SH-SY5Y (cell line): ENCODE measurements around the gene HLF.

Experiments used
- GATA2 ChIP-seq: IDR thresholded peaks from 2 replicates; pipeline ENCODE4 v1.6.1; 2011; ENCODE audit warnings: mild to moderate bottlenecking, low read depth, low read length
- GATA3 ChIP-seq: IDR thresholded peaks from 2 replicates; pipeline ENCODE4 v1.6.1; 2011; ENCODE audit warnings: low read depth, mild to moderate bottlenecking, low read length, moderate library complexity

HLF gene

DNA sequence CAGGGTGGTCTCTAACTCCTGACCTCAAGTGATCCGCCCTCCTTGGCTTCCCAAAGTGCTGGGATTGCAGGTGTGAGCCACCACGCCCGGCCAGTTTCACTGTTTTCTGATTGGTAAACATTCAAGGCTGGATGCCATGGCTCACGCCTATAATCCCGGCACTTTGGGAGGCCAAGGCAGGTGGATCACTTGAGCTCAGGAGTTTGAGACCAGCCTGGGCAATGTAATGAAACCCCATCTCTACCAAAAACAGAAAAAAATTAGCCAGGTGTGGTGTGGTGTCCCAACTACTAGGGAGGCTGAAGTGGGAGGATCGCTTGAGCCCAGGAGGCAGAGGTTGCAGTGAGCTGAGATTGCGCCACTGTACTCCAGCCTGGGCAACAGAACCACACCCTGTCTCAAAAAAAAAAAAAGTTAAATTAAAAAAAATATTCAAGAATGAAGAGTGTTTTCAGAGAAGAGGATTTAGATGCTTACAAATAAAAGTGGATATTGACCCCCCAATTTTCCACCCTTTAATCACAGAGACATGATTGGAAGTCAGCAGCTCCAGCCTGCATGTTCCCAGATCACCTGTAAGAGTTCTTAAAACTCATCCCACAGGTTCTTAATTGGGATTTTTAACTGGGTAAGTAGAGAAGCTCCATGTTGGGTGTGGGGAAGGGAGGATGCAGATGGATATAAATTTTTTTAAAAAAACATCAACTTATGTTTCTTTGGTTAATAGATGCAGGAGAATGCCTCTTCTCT, 23.8 kb downstream of the HLF start:
- TF ChIP-seq GATA3, result no peak
- TF ChIP-seq GATA2, result no peak

DNA sequence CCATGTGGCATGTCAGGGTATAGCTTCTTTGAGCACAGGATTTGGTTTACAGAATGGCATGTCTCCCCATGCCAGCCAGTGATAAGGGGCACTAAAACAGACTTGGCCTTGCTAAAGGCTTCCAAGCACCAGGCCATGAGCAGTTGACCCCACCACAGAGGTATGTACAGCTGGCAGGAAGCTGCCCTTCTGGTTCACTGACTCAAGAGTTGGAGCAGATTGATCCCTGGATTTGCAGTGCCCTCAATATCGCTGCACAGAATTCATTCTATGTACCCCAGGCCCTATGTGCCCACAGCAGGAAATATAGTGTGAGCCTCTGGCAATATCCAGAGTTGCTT, 24.3 kb downstream of the HLF start:
- TF ChIP-seq GATA2 (no peak), GATA3 (no peak)

DNA sequence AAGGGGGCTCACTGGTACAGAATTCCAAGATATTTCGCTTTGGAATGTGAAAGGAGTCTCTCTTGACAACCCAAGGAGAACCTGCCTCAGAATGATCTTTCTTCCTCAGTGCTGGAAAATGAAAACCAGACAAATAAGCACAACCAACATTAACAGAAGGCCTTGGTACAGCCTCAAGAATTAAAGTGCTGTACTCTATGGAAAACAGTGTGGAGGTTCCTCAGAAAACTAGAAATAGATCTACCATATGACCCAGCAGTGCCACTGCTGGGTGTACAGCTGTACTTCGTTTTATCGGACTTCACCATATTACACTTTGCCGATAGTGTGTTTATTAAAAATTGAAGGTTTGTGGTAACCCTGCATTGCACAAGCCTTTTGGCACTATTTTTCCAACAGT, 25.2 kb downstream of the HLF start:
- TF ChIP-seq GATA2 (no peak), GATA3 (no peak)

DNA sequence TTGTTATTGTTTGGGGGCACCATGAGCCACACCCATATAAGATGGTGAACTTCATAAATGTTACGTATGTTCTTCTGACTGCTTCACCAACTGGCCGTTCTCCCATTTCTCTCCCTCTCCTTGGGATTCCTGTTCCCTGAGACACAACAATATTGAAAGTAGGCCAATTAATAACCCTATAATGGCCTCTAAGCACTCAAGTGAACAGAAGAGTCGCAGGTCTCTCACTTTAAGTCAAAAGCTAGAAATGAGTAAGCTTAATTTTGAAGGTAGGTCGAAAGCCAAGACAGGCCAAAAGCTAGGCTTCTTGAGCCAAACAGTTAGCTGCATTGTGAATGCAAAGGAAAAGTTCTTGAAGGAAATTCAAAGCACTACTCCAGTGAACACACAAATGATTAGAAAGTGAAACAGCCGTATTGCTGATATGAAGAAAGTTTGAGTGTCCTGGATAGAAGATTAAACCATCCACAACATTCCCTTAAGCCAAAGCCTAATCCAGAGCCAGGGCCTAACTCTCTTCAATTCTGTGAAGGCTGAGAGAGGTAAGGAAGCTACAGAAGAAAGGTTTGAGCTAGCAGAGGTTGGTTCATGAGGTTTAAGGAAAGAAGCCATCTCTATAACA, 25.8 kb downstream of the HLF start:
- no peak for TF ChIP-seq GATA3
- no peak for TF ChIP-seq GATA2

DNA sequence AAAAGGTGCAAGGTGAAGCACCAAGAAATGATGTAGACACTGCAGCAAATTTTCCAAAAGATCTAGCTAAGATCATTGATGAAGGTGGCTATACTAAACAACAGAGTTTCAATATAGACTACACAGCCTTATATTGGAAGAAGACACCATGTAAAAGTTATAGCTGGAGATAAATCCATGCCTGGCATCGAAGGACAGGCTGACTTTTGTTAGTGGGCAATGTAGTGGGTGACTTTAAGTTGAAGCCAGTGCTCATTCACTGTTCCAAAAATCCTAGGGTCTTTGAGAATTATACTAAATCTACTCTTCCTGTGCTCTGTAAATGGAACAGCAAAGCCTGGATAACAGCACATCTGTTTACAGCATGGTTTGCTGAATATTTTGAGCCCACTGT, 26.4 kb downstream of the HLF start:
- TF ChIP-seq GATA3 (no peak), GATA2 (no peak)

DNA sequence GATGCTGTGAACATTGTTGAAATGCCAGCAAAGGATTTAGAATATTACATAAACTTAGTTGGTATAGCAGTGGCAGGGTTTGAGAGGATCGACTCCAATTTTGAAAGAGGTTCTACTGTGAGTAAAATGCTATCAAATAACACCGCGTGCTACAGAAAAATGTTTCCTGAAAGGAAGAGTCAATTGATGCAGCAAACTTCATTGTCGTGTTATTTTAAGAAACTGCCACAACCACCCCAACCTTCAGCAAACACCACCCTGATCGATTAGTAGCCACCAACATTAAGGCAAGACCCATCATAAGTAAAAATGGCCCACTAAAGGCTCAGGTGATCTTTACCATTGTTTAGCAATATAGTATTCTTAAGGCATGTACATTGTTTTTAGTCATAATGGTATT, 27.3 kb downstream of the HLF start:
- TF ChIP-seq GATA3 (no peak), GATA2 (no peak)

DNA sequence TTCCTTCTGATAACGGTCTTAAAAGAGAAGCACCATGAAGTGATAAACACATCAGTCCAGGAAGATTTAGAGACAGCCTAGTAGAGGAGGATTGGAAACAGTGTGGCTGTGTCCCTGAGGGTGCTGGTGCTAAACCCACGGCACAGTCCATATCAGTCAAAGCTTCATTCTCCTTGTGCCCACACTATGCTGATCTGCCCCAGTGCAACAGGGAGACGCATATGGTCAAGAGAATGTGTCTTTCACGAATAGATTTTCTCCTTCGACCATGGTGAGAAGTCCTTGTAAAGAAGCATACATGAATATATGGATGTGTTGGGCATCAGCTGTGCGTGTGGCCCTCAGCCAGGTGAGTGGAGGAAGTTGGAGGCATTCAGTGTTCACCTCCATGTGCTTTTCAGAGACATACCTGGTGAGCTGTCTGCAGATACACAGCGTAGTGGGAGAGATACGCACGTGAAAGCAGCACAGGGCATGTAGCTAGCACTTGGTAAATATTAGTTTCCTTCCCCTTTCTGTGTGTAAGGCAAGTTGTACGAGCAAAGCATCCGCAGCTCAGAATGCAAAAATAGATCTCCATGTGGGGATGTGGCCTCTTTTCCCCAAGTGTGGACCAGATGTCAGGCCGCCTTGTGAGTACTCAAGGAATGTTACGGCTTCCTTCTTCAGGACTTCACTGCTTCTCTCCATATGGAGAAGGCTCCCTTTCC, 29.4 kb downstream of the HLF start:
- TF ChIP-seq GATA3 (no peak), GATA2 (no peak)

DNA sequence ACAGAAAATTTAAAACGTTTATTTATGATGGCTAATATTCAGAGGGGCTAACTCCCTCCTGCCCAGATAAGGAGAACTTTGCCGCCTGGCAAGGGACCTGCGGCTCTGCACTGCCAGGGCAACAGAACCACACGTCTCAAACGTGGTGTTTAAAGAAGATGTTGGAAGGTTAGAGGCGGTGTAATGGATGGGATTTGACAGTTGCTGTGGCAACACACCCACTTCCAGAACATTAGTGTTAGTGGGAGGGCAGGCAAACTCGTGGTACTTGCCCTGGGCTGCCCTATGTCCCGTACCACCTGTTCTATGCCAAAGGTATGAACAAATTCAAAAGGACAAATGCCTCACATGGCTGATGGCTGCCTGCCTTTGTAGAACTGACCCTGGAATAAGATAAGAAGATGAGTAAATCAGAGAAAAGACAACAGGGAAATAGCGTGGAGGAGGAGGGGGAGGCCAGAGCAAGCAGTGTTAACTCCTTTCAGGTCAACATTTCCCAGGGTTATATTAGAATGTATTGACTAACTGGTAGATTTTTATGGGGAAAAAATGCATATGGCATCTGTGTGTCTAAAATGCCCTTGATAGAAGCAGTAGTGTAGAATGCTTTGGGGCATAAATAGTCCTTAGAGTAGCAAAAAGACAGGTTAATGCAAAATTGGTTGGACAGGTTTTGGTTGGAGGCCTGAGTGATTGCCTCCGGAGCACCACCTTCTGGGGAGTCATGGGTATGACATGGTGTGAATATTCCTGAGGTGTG, 30.8 kb downstream of the HLF start:
- TF ChIP-seq GATA2 (no peak), GATA3 (no peak)

DNA sequence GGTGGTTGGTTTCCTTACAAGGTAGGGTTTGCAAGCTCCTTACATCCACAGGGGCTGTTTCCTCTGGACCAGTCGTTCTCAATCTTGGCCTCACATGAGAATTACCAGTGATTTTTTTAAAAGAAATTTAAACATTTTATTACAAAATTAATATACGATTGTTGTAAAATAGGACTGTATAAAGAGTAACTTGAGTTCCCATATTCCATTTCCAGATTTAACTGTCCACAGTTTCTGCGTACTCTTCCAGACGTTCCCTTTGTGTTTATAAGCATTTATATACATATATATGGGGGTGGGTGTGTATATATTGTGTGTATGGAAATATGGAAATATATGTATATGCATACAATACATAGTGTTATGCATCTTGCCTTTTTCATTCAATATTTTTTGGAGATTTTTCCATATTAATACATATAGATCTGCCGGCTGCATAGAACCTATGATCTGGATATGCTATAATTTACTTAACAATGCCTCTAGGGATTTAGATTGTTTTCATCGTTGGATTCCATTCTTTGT, 31.5 kb downstream of the HLF start:
- no peak for TF ChIP-seq GATA3
- TF ChIP-seq GATA2, result no peak

DNA sequence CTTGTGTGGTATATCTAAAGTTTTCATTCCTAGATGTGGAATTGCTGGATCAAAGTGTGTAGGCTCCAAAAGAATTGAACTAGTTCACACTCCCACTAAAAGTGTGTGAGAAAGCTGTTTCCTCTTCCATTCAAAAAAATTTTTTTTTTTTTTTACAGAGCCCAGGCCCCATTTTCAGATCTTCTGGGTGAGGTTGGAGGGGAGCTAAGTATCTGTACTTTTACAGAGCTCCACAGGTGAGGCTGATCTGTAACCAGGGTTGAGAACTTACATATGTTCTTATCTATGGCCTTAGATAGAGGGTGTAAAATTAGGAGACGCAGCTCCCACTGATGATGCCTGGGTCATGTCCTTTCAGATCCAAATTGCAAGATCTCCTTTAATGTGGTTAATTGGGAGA, 31.9 kb downstream of the HLF start:
- TF ChIP-seq GATA3 (no peak), GATA2 (no peak)

DNA sequence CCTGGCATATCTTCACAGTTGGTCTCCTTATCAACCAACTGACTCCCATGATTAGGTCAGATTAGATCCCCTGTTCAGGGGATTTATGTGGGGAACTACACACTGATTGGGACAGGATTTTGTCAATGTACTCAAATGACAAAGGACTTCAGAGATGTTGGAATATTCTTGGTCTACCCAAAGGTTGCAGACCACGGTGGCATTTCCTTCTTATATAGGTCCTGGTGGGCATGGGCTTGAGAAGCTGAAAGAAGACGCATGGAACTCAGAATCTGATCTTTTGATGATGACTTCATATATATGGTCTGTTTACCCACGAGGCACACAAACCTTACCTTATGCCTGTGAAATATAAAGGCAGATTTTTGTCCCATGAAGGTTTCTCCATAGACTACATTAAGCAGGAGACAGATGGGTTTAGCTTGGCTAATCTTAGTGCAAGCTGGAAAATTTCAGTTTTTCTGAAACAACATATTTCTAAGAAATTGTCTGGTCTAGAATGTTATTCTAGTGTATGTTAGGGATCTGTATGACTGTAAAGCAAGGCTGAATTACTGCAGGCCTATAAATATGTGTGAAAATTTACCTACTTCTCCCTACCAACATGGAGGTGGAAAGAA, 33.5 kb downstream of the HLF start:
- TF ChIP-seq GATA2 (no peak), GATA3 (no peak)

DNA sequence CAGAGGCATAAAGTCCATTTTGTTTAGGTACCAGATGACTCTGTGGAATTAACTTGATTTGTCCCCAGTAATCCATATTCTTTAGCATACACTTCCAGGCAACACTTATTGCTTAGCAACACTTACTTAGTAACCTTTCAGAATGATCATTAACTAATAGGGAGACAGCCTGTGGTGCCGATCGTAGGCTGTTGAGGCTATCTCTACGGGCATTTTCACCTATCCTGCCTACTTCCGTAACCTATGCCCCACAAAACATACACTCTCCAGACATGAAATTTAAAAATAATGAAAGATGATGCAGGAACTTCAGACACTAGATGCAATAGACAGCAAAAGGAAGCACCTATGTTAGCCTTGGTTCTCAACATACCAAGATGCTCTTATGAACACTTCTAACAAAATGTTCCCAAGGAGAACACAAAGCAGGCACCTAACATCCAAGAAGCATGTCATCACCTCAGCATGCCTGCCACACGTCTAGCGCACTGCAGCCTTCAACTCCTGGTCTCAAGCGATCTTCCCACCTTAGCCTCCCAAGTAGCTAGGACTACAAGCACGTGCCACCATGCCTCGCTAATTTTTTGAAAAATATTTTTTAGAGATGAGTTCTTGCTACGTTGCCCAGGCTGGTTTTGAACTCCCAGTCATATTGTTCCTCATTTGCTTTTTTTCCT, 34.5 kb downstream of the HLF start:
- TF ChIP-seq GATA2 (no peak), GATA3 (no peak)

DNA sequence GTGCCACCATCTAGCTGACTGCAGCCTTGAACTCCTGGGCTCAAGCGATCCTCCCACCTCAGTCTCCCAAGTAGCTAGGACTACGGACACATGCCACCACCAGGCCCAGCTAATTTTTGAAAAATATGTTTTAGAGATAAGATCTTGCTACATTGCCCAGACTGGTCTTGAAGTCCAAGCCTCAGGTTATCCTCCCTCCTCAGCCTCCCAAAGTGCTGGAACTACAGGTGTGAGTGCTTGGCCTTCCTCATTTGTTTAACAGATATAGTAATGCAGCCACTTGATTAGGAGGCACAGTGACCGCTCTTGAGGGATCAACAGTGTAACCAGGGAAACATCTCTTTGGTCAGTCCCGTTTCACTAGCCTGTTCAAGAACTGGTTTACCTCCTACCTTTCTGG, 35.1 kb downstream of the HLF start:
- TF ChIP-seq GATA2 (no peak), GATA3 (no peak)
